Neuronal stem cell (in vitro differentiated cells): ENCODE measurements around the gene YBEY.

ENCODE experiments used
- DNase-seq: peaks from one replicate; pipeline ENCODE4 v3.0.0-alpha.2; 2013; ENCODE audit warnings: low spot score
- H2AFZ ChIP-seq: one replicate; pipeline ENCODE4 v1.6.1; 2013; ENCODE audit warnings: mild to moderate bottlenecking, low read length, inconsistent platforms
- H2AK5ac ChIP-seq: 2 replicates; pipeline ENCODE4 v1.6.1; 2013; ENCODE audit warnings: low read depth, mild to moderate bottlenecking, inconsistent platforms, low read length, moderate library complexity, mixed read lengths
- H2BK120ac ChIP-seq: 2 replicates; pipeline ENCODE4 v1.6.1; 2013; ENCODE audit warnings: low read depth, mild to moderate bottlenecking, inconsistent platforms, low read length, moderate library complexity, mixed read lengths
- H2BK12ac ChIP-seq: one replicate; pipeline ENCODE4 v1.6.1; 2013; ENCODE audit warnings: low read length, inconsistent platforms
- H2BK15ac ChIP-seq: 2 replicates; pipeline ENCODE4 v1.6.1; 2013; ENCODE audit warnings: mild to moderate bottlenecking, low read length, inconsistent platforms, mixed read lengths
- H2BK5ac ChIP-seq: one replicate; pipeline ENCODE4 v1.6.1; 2013; ENCODE audit warnings: inconsistent platforms, mild to moderate bottlenecking, low read length, moderate library complexity
- H3K14ac ChIP-seq: one replicate; pipeline ENCODE4 v1.6.1; 2013; ENCODE audit warnings: low read length, inconsistent platforms
- H3K18ac ChIP-seq: 2 replicates; pipeline ENCODE4 v1.6.1; 2013; ENCODE audit warnings: low read length, inconsistent platforms
- H3K23ac ChIP-seq: 2 replicates; pipeline ENCODE4 v1.6.1; 2013; ENCODE audit warnings: low read depth, mild to moderate bottlenecking, mixed read lengths, low read length, inconsistent platforms; ENCODE audit not compliant: poor library complexity
- H3K27ac ChIP-seq: replicated peaks from 3 replicates; pipeline ENCODE4 v1.5.1; 2013; ENCODE audit warnings: low read length, inconsistent platforms
- H3K27me3 ChIP-seq, 3 experiments: 2 replicates each; pipeline ENCODE4 v1.6.1; 2013; ENCODE audit warnings: low read length in 3 of 3, mild to moderate bottlenecking in 2 of 3, inconsistent platforms in 1 of 3, low read depth in 1 of 3, mixed read lengths in 1 of 3, moderate library complexity in 1 of 3; ENCODE audit not compliant: control insufficient read depth in 3 of 3, insufficient read depth in 3 of 3
- H3K36me3 ChIP-seq, 2 donors: replicated peaks in 1 of 2; 2 replicates each; pipeline ENCODE4 v1.6.1; 2013; ENCODE audit warnings: low read length in 2 of 2; ENCODE audit not compliant: control insufficient read depth in 2 of 2, insufficient read depth in 2 of 2
- H3K4ac ChIP-seq: 2 replicates; pipeline ENCODE4 v1.6.1; 2013; ENCODE audit warnings: inconsistent platforms, mild to moderate bottlenecking, low read length, moderate library complexity
- H3K4me1 ChIP-seq, 2 donors: 1 replicate in 1 of 2; 2 replicates in 1 of 2; pipeline ENCODE4 v1.6.1; 2013; ENCODE audit warnings: low read length in 2 of 2, low read depth in 1 of 2; ENCODE audit not compliant: control insufficient read depth in 2 of 2, insufficient read depth in 1 of 2
- H3K4me2 ChIP-seq: one replicate; pipeline ENCODE4 v1.6.1; 2013; ENCODE audit warnings: mild to moderate bottlenecking, low read length, inconsistent platforms; ENCODE audit not compliant: insufficient read depth, poor library complexity, severe bottlenecking
- H3K4me3 ChIP-seq, 2 donors: 2 replicates each; pipeline ENCODE4 v1.5.1; 2013; ENCODE audit warnings: low read length in 2 of 2, mild to moderate bottlenecking in 2 of 2, inconsistent platforms in 1 of 2, moderate library complexity in 1 of 2
- H3K79me1 ChIP-seq: one replicate; pipeline ENCODE4 v1.6.1; 2013; ENCODE audit warnings: low read depth, mild to moderate bottlenecking, inconsistent platforms, low read length, moderate library complexity
- H3K9ac ChIP-seq: one replicate; pipeline ENCODE4 v1.6.1; 2013; ENCODE audit warnings: mild to moderate bottlenecking, low read depth, low read length, inconsistent platforms; ENCODE audit not compliant: poor library complexity
- H3K9me3 ChIP-seq, 2 donors: replicated peaks in 1 of 2; 2 replicates each; pipeline versions ENCODE3 to v1.6.1; 2013; ENCODE audit warnings: low read length in 2 of 2, mild to moderate bottlenecking in 2 of 2, inconsistent platforms in 1 of 2, low read depth in 1 of 2, mixed read lengths in 1 of 2, moderate library complexity in 1 of 2; ENCODE audit not compliant: control insufficient read depth in 2 of 2, insufficient read depth in 1 of 2
- H4K8ac ChIP-seq: one replicate; pipeline ENCODE4 v1.6.1; 2013; ENCODE audit warnings: low read depth, mild to moderate bottlenecking, inconsistent platforms, low read length, moderate library complexity
- H4K91ac ChIP-seq: one replicate; pipeline ENCODE4 v1.6.1; 2013; ENCODE audit warnings: low read length, low read depth, mild to moderate bottlenecking, inconsistent platforms; ENCODE audit not compliant: poor library complexity
- WGBS, 2 donors: extraction: QIAGEN DNeasy Blood & Tissue Kit; methylation state at CpG; one replicate each; pipeline ENCODE4 v1.1.7; 2013; ENCODE audit warnings: missing lambda C conversion rate in 2 of 2, mixed read lengths in 1 of 2; ENCODE audit not compliant: insufficient read length in 2 of 2, insufficient replicate concordance in 1 of 2; ENCODE audit errors: extremely low coverage in 2 of 2; 5-methylcytosine and 5-hydroxymethylcytosine counted together

YBEY gene

GRCh38 chr21:46334351-46335140, 48.4 kb downstream of the YBEY start:
- Histone ChIP-seq H4K8ac (no peak overlapping the region), H2AFZ (no peak overlapping the region), H3K36me3 (peaks cover 26 to 88% of the 10 kb centered on the region in 2 donors), H2AK5ac (no peak overlapping the region), H3K4me3 (no peak overlapping the region), H2BK5ac (peak overlapping the region; percentile 57), H4K91ac (no peak overlapping the region), H3K27ac (no peak overlapping the region), H3K9me3 (peaks cover 2% of the 10 kb centered on the region in 2 donors), H3K4me1 (no peaks in the 10 kb centered on the region), H3K4me2 (no peak overlapping the region), H3K79me1 (peaks cover 7% of the 10 kb centered on the region), H3K27me3 (no peaks in the 10 kb centered on the region), H3K14ac (no peak overlapping the region), H2BK12ac (peak overlapping the region; percentile 73), H2BK15ac (no peak overlapping the region), H3K4ac (no peak overlapping the region), H3K18ac (no peak overlapping the region), H2BK120ac (no peak overlapping the region), H3K9ac (peak overlapping the region; percentile 44), H3K23ac (no peak overlapping the region)
- no CpG with 5 or more reads among the region's 12 CpGs for WGBS, 2 donors
- no peak for DNase-seq

GRCh38 chr21:46336603-46337002, 50.5 kb downstream of the YBEY start:
- WGBS, 2 donors = no CpG with 5 or more reads among the region's 3 CpGs
- H3K36me3 ChIP-seq = peaks cover 28 to 84% of the 10 kb centered on the region in 2 donors
- H3K9me3 ChIP-seq = peaks cover 2 to 6% of the 10 kb centered on the region in 2 donors

GRCh38 chr21:46340998-46341397, 54.9 kb downstream of the YBEY start:
- Histone ChIP-seq H4K91ac (no peak overlapping the region), H3K27ac (no peak overlapping the region), H3K4me3 (no peak overlapping the region), H3K4me2 (no peak overlapping the region), H3K9ac (no peak overlapping the region), H3K4ac (no peak overlapping the region), H3K9me3 (peaks cover 2 to 8% of the 10 kb centered on the region in 2 donors), H3K14ac (no peak overlapping the region), H3K36me3 (peaks cover 21 to 73% of the 10 kb centered on the region in 2 donors), H3K23ac (no peak overlapping the region), H2AFZ (no peak overlapping the region), H2BK15ac (no peak overlapping the region), H2BK12ac (no peak overlapping the region), H2BK120ac (no peak overlapping the region), H3K79me1 (peaks cover 14% of the 10 kb centered on the region), H2BK5ac (no peak overlapping the region), H3K4me1 (no peaks in the 10 kb centered on the region), H2AK5ac (no peak overlapping the region), H3K27me3 (no peaks in the 10 kb centered on the region), H4K8ac (no peak overlapping the region), H3K18ac (no peak overlapping the region)
- DNase-seq = no peak
- no CpG with 5 or more reads among the region's 8 CpGs for WGBS, 2 donors

More at GRCh38 chr21:46336603-46337002, 50.5 kb downstream of the YBEY start:
- H3K9ac ChIP-seq = no peak overlapping the region
- no peak overlapping the region for H2BK120ac ChIP-seq
- H2AFZ ChIP-seq = no peak overlapping the region
- no peak overlapping the region for H3K4me2 ChIP-seq
- no peak overlapping the region for H3K4me3 ChIP-seq
- H2BK12ac ChIP-seq = no peak overlapping the region
- H3K23ac ChIP-seq = no peak overlapping the region
- H3K4me1 ChIP-seq = no peaks in the 10 kb centered on the region
- no peak overlapping the region for H2AK5ac ChIP-seq
- no peak overlapping the region for H3K18ac ChIP-seq
- no peak overlapping the region for H4K91ac ChIP-seq
- H3K27me3 ChIP-seq = no peaks in the 10 kb centered on the region
- no peak overlapping the region for H3K4ac ChIP-seq
- DNase-seq = no peak
- H2BK5ac ChIP-seq = no peak overlapping the region
- H2BK15ac ChIP-seq = no peak overlapping the region
- H4K8ac ChIP-seq = no peak overlapping the region
- no peak overlapping the region for H3K27ac ChIP-seq
- peaks cover 7% of the 10 kb centered on the region for H3K79me1 ChIP-seq
- peak overlapping the region; percentile 21 for H3K14ac ChIP-seq

GRCh38 chr21:46344219-46344915, 58.2 kb downstream of the YBEY start:
- Histone ChIP-seq H2BK5ac (no peak overlapping the region), H4K91ac (no peak overlapping the region), H3K4me2 (no peak overlapping the region), H3K79me1 (peaks cover 15% of the 10 kb centered on the region), H3K36me3 (peaks cover 36 to 73% of the 10 kb centered on the region in 2 donors), H4K8ac (no peak overlapping the region), H3K9ac (no peak overlapping the region), H3K18ac (no peak overlapping the region), H2AK5ac (no peak overlapping the region), H3K4me3 (no peak overlapping the region), H3K27me3 (no peaks in the 10 kb centered on the region), H2BK12ac (no peak overlapping the region), H3K4me1 (no peaks in the 10 kb centered on the region), H3K23ac (peak overlapping the region; percentile 65), H2BK15ac (no peak overlapping the region), H2BK120ac (no peak overlapping the region), H3K14ac (no peak overlapping the region), H2AFZ (no peak overlapping the region), H3K27ac (no peak overlapping the region), H3K9me3 (peaks cover 0 to 8% of the 10 kb centered on the region in 2 donors), H3K4ac (no peak overlapping the region)
- WGBS, 2 donors = no CpG with 5 or more reads among the region's 20 CpGs
- no peak for DNase-seq
